K562 (cell line): Measurements from ENCODE around the gene DGKZ. TPM values are rescaled to one million over a fixed set of nuclear protein-coding genes. Genes with fewer than 3 reads are reported as not detected.

ENCODE experiments used
- CBFA2T3 ChIP-seq: fragments of 450-650 bp; IDR thresholded peaks from 2 replicates; pipeline ENCODE4 v1.6.1; 2017
- FOXK1 ChIP-seq: sonication (generic); formaldehyde crosslinking; IDR thresholded peaks from 2 replicates; pipeline ENCODE4 v1.8.0; 2022; ENCODE audit warnings: missing genetic modification reagents, mild to moderate bottlenecking, borderline replicate concordance
- IRF2 ChIP-seq: sonication (generic); formaldehyde crosslinking; IDR thresholded peaks from 2 replicates; pipeline ENCODE4 v1.8.1; 2022; ENCODE audit warnings: mild to moderate bottlenecking, missing genetic modification reagents
- MTA3 ChIP-seq: fragments of 450-650 bp; formaldehyde crosslinking; IDR thresholded peaks from 2 replicates; pipeline ENCODE4 v1.6.1; 2017; ENCODE audit warnings: mild to moderate bottlenecking, borderline replicate concordance
- NRF1 ChIP-seq, 2 experiments: fragments of 450-650 bp; IDR thresholded peaks in 1 of 2; conservative IDR thresholded peaks in 1 of 2; 2 replicates each; pipeline ENCODE4 v1.6.1; 2014; ENCODE audit warnings: mild to moderate bottlenecking in 2 of 2
- RB1 ChIP-seq: fragments of 450-650 bp; IDR thresholded peaks from 2 replicates; pipeline ENCODE4 v1.6.1; 2017; ENCODE audit warnings: low read depth, mild to moderate bottlenecking
- SMAD1 ChIP-seq: fragments of 150-350 bp; IDR thresholded peaks from 2 replicates; pipeline ENCODE4 v1.6.1; 2014; ENCODE audit warnings: low read length, low read depth; ENCODE audit not compliant: partially characterized antibody
- TCF7 ChIP-seq: sonication (generic); IDR thresholded peaks from 2 replicates; pipeline ENCODE4 v1.6.1; 2016; ENCODE audit warnings: antibody characterized with exemption, borderline replicate concordance
- ZKSCAN8 ChIP-seq: fragments of 200-800 bp; sonication (Bioruptor generic); IDR thresholded peaks from 2 replicates; pipeline ENCODE4 v1.6.1; 2016; ENCODE audit warnings: missing genetic modification characterization, missing compliant biosample characterization
- ZNF77 ChIP-seq: fragments of 250-450 bp; sonication (Bioruptor Pico); IDR thresholded peaks from 2 replicates; pipeline ENCODE4 v1.5.0; 2020
- polyA plus RNA-seq, 8 experiments: library from polyadenylated mRNA; depleted of rRNA in 4 of 8; stranded (reverse) in 5 of 8; unstranded in 3 of 8; fragments of >200 nt; fragmentation: Nextera tagmentation in 2 of 8; fragmentation: Illumina TruSeq in 1 of 8; extraction: Ambion mirVana in 2 of 8; extraction: Trizol in 1 of 8; gene quantifications; 2 replicates each; pipeline versions ENCODE4 v1.2.1 to v1.2.3, GENCODE V29; 2011 to 2014; ENCODE audit warnings: inconsistent platforms in 1 of 8, missing spikeins in 1 of 8
- total RNA-seq, 7 experiments: library from RNA; depleted of rRNA in 6 of 7; stranded (reverse); fragments of >200 nt in 6 of 7; fragmentation: Illumina TruSeq in 2 of 7; extraction: Trizol in 2 of 7; gene quantifications; 2 replicates each; pipeline versions ENCODE4 v1.2.1 to v1.2.3, GENCODE V29; 2011 to 2021; ENCODE audit warnings: low replicate concordance in 1 of 7
- TF ChIP-seq, protein P1 (sequence below): sonication (generic); formaldehyde crosslinking; IDR thresholded peaks from 2 replicates; pipeline ENCODE4 v1.8.0; 2023; ENCODE audit warnings: missing genetic modification reagents, mild to moderate bottlenecking, borderline replicate concordance
- TF ChIP-seq, protein P2 (sequence below): fragments of 450-650 bp; conservative IDR thresholded peaks from 2 replicates; pipeline ENCODE4 v1.6.1; 2016; ENCODE audit warnings: missing genetic modification characterization, low read depth, mild to moderate bottlenecking, missing compliant biosample characterization, moderate library complexity
- TF ChIP-seq, protein P3 (sequence below): sonication (generic); formaldehyde crosslinking; IDR thresholded peaks from 2 replicates; pipeline ENCODE4 v1.8.1; 2022; ENCODE audit warnings: missing genetic modification reagents
- TF ChIP-seq, protein P4 (sequence below): fragments of 450-650 bp; IDR thresholded peaks from 2 replicates; pipeline ENCODE4 v1.6.1; 2017; ENCODE audit warnings: antibody characterized with exemption, mild to moderate bottlenecking

The DGKZ gene
- total and polyA plus RNA-seq, 9 of the 15 experiments (the other 6 are each of a cell fraction or from before 2014, with no cell fraction given) = 0.51 to 100 (median 44.2) TPM

DNA sequence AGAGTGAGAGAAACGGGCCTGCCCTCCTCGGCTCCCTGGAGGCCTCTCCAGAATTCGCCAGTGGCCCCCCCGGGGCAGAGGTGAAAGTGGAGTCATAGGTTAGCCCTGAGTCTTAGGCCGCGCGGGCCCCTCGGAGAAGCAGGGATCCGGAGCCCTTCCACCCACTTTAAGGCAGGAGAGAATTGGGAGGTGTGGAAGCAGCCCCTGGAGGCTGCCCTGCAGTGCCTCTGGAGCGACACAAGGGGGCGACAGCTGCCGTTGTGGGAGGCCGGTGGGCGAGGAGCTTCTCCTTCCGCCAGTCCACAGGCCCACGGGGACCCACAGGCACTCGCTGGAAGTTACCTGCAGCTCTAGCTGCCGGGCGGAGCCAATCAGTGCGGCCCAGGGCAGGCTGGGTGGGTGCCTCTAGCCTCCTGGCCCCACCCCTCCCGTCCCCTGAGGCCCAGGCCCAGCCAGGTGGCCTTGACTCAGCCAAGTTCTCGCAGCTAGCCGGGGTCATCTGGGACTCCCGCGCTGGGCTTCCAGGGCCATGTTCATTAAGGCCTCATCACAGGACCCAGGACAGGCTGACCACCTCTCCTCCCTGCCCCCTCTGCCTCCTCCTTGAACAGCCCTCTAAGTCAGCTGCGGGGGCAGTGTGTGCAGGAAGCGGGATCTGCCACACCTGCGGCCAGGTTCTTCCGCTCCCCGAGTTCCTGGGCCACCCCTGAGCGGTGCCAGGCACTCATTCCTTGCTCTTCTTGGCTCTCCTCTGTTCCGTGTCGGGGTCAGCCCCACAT, 5.0 kb downstream of the DGKZ start (continued):
- TF ChIP-seq, protein P1, sequence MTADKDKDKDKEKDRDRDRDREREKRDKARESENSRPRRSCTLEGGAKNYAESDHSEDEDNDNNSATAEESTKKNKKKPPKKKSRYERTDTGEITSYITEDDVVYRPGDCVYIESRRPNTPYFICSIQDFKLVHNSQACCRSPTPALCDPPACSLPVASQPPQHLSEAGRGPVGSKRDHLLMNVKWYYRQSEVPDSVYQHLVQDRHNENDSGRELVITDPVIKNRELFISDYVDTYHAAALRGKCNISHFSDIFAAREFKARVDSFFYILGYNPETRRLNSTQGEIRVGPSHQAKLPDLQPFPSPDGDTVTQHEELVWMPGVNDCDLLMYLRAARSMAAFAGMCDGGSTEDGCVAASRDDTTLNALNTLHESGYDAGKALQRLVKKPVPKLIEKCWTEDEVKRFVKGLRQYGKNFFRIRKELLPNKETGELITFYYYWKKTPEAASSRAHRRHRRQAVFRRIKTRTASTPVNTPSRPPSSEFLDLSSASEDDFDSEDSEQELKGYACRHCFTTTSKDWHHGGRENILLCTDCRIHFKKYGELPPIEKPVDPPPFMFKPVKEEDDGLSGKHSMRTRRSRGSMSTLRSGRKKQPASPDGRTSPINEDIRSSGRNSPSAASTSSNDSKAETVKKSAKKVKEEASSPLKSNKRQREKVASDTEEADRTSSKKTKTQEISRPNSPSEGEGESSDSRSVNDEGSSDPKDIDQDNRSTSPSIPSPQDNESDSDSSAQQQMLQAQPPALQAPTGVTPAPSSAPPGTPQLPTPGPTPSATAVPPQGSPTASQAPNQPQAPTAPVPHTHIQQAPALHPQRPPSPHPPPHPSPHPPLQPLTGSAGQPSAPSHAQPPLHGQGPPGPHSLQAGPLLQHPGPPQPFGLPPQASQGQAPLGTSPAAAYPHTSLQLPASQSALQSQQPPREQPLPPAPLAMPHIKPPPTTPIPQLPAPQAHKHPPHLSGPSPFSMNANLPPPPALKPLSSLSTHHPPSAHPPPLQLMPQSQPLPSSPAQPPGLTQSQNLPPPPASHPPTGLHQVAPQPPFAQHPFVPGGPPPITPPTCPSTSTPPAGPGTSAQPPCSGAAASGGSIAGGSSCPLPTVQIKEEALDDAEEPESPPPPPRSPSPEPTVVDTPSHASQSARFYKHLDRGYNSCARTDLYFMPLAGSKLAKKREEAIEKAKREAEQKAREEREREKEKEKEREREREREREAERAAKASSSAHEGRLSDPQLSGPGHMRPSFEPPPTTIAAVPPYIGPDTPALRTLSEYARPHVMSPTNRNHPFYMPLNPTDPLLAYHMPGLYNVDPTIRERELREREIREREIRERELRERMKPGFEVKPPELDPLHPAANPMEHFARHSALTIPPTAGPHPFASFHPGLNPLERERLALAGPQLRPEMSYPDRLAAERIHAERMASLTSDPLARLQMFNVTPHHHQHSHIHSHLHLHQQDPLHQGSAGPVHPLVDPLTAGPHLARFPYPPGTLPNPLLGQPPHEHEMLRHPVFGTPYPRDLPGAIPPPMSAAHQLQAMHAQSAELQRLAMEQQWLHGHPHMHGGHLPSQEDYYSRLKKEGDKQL (CRISPR knock-in tag) = no peak
- TF ChIP-seq TCF7 (no peak), ZNF77 (CRISPR knock-in tag) (no peak), RB1 (peak; percentile 88; the same call in 1 of the 2 replicates), MTA3 (peak; percentile 54; the same call in 1 of the 2 replicates), CBFA2T3 (no peak), NRF1 (conservative IDR thresholded peaks at IDR 0.05 in 1 of 2, IDR thresholded peaks at IDR 0.05 in 1 of 2) (0 out of 4 replicates have a peak, but pooled peaks of 1 of the 2 experiments have one; percentile 9), IRF2 (CRISPR knock-in tag) (no peak), FOXK1 (CRISPR knock-in tag) (no peak), SMAD1 (peak; percentile 40), ZKSCAN8 (CRISPR knock-in tag) (no peak)
- TF ChIP-seq, protein P2, sequence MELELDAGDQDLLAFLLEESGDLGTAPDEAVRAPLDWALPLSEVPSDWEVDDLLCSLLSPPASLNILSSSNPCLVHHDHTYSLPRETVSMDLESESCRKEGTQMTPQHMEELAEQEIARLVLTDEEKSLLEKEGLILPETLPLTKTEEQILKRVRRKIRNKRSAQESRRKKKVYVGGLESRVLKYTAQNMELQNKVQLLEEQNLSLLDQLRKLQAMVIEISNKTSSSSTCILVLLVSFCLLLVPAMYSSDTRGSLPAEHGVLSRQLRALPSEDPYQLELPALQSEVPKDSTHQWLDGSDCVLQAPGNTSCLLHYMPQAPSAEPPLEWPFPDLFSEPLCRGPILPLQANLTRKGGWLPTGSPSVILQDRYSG (tag) = no peak
- TF ChIP-seq, protein P3, sequence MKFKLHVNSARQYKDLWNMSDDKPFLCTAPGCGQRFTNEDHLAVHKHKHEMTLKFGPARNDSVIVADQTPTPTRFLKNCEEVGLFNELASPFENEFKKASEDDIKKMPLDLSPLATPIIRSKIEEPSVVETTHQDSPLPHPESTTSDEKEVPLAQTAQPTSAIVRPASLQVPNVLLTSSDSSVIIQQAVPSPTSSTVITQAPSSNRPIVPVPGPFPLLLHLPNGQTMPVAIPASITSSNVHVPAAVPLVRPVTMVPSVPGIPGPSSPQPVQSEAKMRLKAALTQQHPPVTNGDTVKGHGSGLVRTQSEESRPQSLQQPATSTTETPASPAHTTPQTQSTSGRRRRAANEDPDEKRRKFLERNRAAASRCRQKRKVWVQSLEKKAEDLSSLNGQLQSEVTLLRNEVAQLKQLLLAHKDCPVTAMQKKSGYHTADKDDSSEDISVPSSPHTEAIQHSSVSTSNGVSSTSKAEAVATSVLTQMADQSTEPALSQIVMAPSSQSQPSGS (CRISPR knock-in tag) = no peak
- TF ChIP-seq, protein P4, sequence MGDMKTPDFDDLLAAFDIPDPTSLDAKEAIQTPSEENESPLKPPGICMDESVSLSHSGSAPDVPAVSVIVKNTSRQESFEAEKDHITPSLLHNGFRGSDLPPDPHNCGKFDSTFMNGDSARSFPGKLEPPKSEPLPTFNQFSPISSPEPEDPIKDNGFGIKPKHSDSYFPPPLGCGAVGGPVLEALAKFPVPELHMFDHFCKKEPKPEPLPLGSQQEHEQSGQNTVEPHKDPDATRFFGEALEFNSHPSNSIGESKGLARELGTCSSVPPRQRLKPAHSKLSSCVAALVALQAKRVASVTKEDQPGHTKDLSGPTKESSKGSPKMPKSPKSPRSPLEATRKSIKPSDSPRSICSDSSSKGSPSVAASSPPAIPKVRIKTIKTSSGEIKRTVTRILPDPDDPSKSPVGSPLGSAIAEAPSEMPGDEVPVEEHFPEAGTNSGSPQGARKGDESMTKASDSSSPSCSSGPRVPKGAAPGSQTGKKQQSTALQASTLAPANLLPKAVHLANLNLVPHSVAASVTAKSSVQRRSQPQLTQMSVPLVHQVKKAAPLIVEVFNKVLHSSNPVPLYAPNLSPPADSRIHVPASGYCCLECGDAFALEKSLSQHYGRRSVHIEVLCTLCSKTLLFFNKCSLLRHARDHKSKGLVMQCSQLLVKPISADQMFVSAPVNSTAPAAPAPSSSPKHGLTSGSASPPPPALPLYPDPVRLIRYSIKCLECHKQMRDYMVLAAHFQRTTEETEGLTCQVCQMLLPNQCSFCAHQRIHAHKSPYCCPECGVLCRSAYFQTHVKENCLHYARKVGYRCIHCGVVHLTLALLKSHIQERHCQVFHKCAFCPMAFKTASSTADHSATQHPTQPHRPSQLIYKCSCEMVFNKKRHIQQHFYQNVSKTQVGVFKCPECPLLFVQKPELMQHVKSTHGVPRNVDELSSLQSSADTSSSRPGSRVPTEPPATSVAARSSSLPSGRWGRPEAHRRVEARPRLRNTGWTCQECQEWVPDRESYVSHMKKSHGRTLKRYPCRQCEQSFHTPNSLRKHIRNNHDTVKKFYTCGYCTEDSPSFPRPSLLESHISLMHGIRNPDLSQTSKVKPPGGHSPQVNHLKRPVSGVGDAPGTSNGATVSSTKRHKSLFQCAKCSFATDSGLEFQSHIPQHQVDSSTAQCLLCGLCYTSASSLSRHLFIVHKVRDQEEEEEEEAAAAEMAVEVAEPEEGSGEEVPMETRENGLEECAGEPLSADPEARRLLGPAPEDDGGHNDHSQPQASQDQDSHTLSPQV = no peak; the same call in 1 of the 2 replicates
